K562 (cell line): ENCODE data around the gene KLF17. TPM values are rescaled to one million over a fixed set of nuclear protein-coding genes. Genes with fewer than 3 reads are reported as not detected.

Source experiments
- ATAC-seq: fragments of 200-7000 bp; cut with Tn5 transposase; 3 replicates; pipeline ENCODE4 v1.9.1; 2020; ENCODE audit warnings: moderate library complexity
- BruUV-seq: library from RNA; stranded (reverse); fragments of 400-500 nt; replicated peaks from 2 replicates; lab custom pipeline; 2021; lab: Mats Ljungman, UMichigan
- CTCF ChIA-PET: fragments of 300-600 bp; formaldehyde crosslinking; extraction: SDS; loops from one replicate; lab custom pipeline; 2021; ENCODE audit warnings: low intra/inter-chr PET ratio; lab: Yijun Ruan, JAX
- POLR2A ChIA-PET: fragments of 300-600, 350-650 bp; sonication (Branson Sonifier 250); formaldehyde crosslinking; extraction: SDS; loops from one replicate; lab custom pipeline; 2021; ENCODE audit warnings: antibody characterized with exemption, inconsistent platforms; lab: Yijun Ruan, JAX
- DNase-seq, 4 experiments: peaks; one replicate each; pipeline versions ENCODE4 v3.0.0 to v3.0.0-alpha.2; 2011 to 2018; ENCODE audit warnings: low spot score in 3 of 4, mixed read lengths in 3 of 4; ENCODE audit errors: extremely low read depth in 1 of 4
- FAIRE-seq: peaks from 2 replicates; lab custom pipeline; 2011; peaks lifted over from hg19 to GRCh38; lab: Jason Lieb, UNC
- H2AFZ ChIP-seq: 2 replicates; pipeline ENCODE4 v1.6.0; 2011; ENCODE audit warnings: low read depth, low read length, control low read depth, inconsistent platforms
- H3K27ac ChIP-seq: fragments of 200-600 bp; 3 replicates; pipeline ENCODE4 v1.8.0; 2011; ENCODE audit warnings: low read depth, mild to moderate bottlenecking, control low read depth, inconsistent platforms, low read length, moderate library complexity, mixed read lengths; ENCODE audit errors: extremely low read depth
- H3K27me3 ChIP-seq, 2 experiments: fragments of 300-600 bp in 1 of 2; 2 replicates in 1 of 2; 3 replicates in 1 of 2; pipeline versions ENCODE4 v1.6.0 to v1.8.0; 2011; ENCODE audit warnings: inconsistent platforms in 2 of 2, low read length in 2 of 2, mild to moderate bottlenecking in 1 of 2, mixed read lengths in 1 of 2, moderate library complexity in 1 of 2; ENCODE audit not compliant: control insufficient read depth in 2 of 2, insufficient read depth in 2 of 2
- H3K36me3 ChIP-seq: fragments of 300-600 bp; 3 replicates; pipeline ENCODE4 v1.8.0; 2011; ENCODE audit warnings: mild to moderate bottlenecking, low read length, inconsistent platforms; ENCODE audit not compliant: control insufficient read depth, insufficient read depth
- H3K4me1 ChIP-seq, 2 experiments: fragments of 200-600 bp in 1 of 2; replicated peaks in 1 of 2; 2 replicates in 1 of 2; 3 replicates in 1 of 2; pipeline versions ENCODE4 v1.5.1 to v1.8.0; 2011; ENCODE audit warnings: inconsistent platforms in 2 of 2, low read length in 2 of 2, mild to moderate bottlenecking in 1 of 2, mixed read lengths in 1 of 2, moderate library complexity in 1 of 2; ENCODE audit not compliant: control insufficient read depth in 2 of 2, insufficient read depth in 2 of 2
- H3K4me2 ChIP-seq: 2 replicates; pipeline ENCODE4 v1.6.1; 2011; ENCODE audit warnings: low read length, control low read depth, inconsistent platforms, mixed read lengths; ENCODE audit not compliant: insufficient read depth
- H3K4me3 ChIP-seq: fragments of 200-600 bp; sonication (generic), shearing (Covaris generic); 2 replicates; pipeline ENCODE4 v1.5.1; 2016; ENCODE audit warnings: control low read depth, inconsistent platforms
- H3K79me2 ChIP-seq: fragments of 200-600 bp; 3 replicates; pipeline ENCODE4 v1.8.0; 2011; ENCODE audit warnings: low read length, inconsistent platforms; ENCODE audit not compliant: control insufficient read depth, insufficient read depth
- H3K9ac ChIP-seq, 2 experiments: 2 replicates each; pipeline versions ENCODE4 v1.6.0 to v1.6.1; 2011; ENCODE audit warnings: low read depth in 2 of 2, low read length in 2 of 2, control low read depth in 1 of 2, inconsistent platforms in 1 of 2, mild to moderate bottlenecking in 1 of 2, mixed read lengths in 1 of 2; ENCODE audit not compliant: insufficient read depth in 1 of 2
- H3K9me1 ChIP-seq: one replicate; pipeline ENCODE4 v1.6.0; 2011; ENCODE audit warnings: inconsistent platforms, mild to moderate bottlenecking, low read length, moderate library complexity; ENCODE audit not compliant: control insufficient read depth, insufficient read depth
- H3K9me3 ChIP-seq: replicated peaks from 2 replicates; pipeline ENCODE4 v1.5.1; 2011; ENCODE audit warnings: low read depth, low read length, inconsistent platforms; ENCODE audit not compliant: control insufficient read depth, insufficient read depth
- H4K20me1 ChIP-seq: replicated peaks from 2 replicates; pipeline ENCODE4 v1.6.1; 2011; ENCODE audit warnings: low read length, inconsistent platforms, mixed read lengths; ENCODE audit not compliant: control insufficient read depth, insufficient read depth
- ATF3 ChIP-seq, 2 experiments: fragments of 450-650 bp in 1 of 2; sonication (generic) in 1 of 2; formaldehyde crosslinking in 1 of 2; IDR thresholded peaks in 1 of 2; conservative IDR thresholded peaks in 1 of 2; 2 replicates each; pipeline versions ENCODE4 v1.6.1 to v1.8.1; 2016 to 2023; ENCODE audit warnings: mild to moderate bottlenecking in 2 of 2, moderate library complexity in 2 of 2, inconsistent platforms in 1 of 2, missing genetic modification reagents in 1 of 2
- CHCHD3 ChIP-seq: fragments of 250-450 bp; sonication (Bioruptor Pico); IDR thresholded peaks from 2 replicates; pipeline ENCODE4 v2.1.2; 2022; ENCODE audit warnings: mild to moderate bottlenecking
- CUX1 ChIP-seq: fragments of 200-800 bp; sonication (Bioruptor generic); IDR thresholded peaks from 2 replicates; pipeline ENCODE4 v1.6.1; 2016; ENCODE audit warnings: missing genetic modification characterization, missing compliant biosample characterization
- DLX4 ChIP-seq: fragments of 250-450 bp; sonication (Bioruptor Pico); IDR thresholded peaks from 2 replicates; pipeline ENCODE4 v1.6.1; 2021; ENCODE audit warnings: mild to moderate bottlenecking
- FIP1L1 ChIP-seq: fragments of 200-400 bp; formaldehyde crosslinking; IDR thresholded peaks from 2 replicates; pipeline ENCODE4 v1.6.1; 2018; ENCODE audit warnings: mild to moderate bottlenecking, low read depth, low read length; ENCODE audit not compliant: poor library complexity, severe bottlenecking
- FOXJ3 ChIP-seq: sonication (generic); formaldehyde crosslinking; IDR thresholded peaks from 2 replicates; pipeline ENCODE4 v1.4.0; 2020; ENCODE audit warnings: mild to moderate bottlenecking, missing genetic modification reagents
- NELFE ChIP-seq: IDR thresholded peaks from 2 replicates; pipeline ENCODE4 v1.6.1; 2011; ENCODE audit warnings: mild to moderate bottlenecking; ENCODE audit not compliant: insufficient read depth, insufficient read length
- RBM34 ChIP-seq: fragments of 200-400 bp; formaldehyde crosslinking; IDR thresholded peaks from 2 replicates; pipeline ENCODE4 v1.6.1; 2018; ENCODE audit warnings: low read length, borderline replicate concordance; ENCODE audit not compliant: insufficient read depth
- RCOR1 ChIP-seq, 2 experiments: IDR thresholded peaks; 2 replicates each; pipeline ENCODE4 v1.6.1; 2012; ENCODE audit warnings: low read depth in 2 of 2, low read length in 2 of 2, borderline replicate concordance in 1 of 2, improper control_type of control experiment in 1 of 2
- TEAD2 ChIP-seq: fragments of 450-650 bp; IDR thresholded peaks from 2 replicates; pipeline ENCODE4 v1.6.1; 2016; ENCODE audit warnings: missing genetic modification characterization, control low read depth, missing compliant biosample characterization
- ZNF143 ChIP-seq: sonication (generic); formaldehyde crosslinking; IDR thresholded peaks from 2 replicates; pipeline ENCODE4 v1.9.0; 2022; ENCODE audit warnings: mild to moderate bottlenecking, missing genetic modification reagents
- ZNF197 ChIP-seq: fragments of 200-800 bp; sonication (Bioruptor generic); IDR thresholded peaks from 2 replicates; pipeline ENCODE4 v1.6.1; 2016; ENCODE audit warnings: low read depth, missing genetic modification characterization, missing compliant biosample characterization
- ZNF3 ChIP-seq: fragments of 250-450 bp; sonication (Bioruptor Pico); IDR thresholded peaks from 2 replicates; pipeline ENCODE4 v1.5.0; 2021; ENCODE audit warnings: mild to moderate bottlenecking, moderate library complexity
- in situ Hi-C: fragments of 300-500 bp; cut with MboI; formaldehyde crosslinking; loops from 4 replicates; pipeline ENCODE4 v1.15.0; 2018; ENCODE audit warnings: inconsistent platforms, mixed read lengths
- intact Hi-C: fragments of 100-400 bp; cut with micrococcal nuclease; formaldehyde crosslinking; loops from 2 replicates; pipeline ENCODE4 v1.14.2; 2022
- polyA plus RNA-seq, 8 experiments: library from polyadenylated mRNA; depleted of rRNA in 4 of 8; stranded (reverse) in 5 of 8; unstranded in 3 of 8; fragments of >200 nt; fragmentation: Nextera tagmentation in 2 of 8; fragmentation: Illumina TruSeq in 1 of 8; extraction: Ambion mirVana in 2 of 8; extraction: Trizol in 1 of 8; gene quantifications; 2 replicates each; pipeline versions ENCODE4 v1.2.1 to v1.2.3, GENCODE V29; 2011 to 2014; ENCODE audit warnings: inconsistent platforms in 1 of 8, missing spikeins in 1 of 8
- total RNA-seq, 7 experiments: library from RNA; depleted of rRNA in 6 of 7; stranded (reverse); fragments of >200 nt in 6 of 7; fragmentation: Illumina TruSeq in 2 of 7; extraction: Trizol in 2 of 7; gene quantifications; 2 replicates each; pipeline versions ENCODE4 v1.2.1 to v1.2.3, GENCODE V29; 2011 to 2021; ENCODE audit warnings: low replicate concordance in 1 of 7
- TF ChIP-seq, protein P1 (sequence below): sonication (generic); formaldehyde crosslinking; IDR thresholded peaks from 2 replicates; pipeline ENCODE4 v1.8.1; 2023; ENCODE audit warnings: mild to moderate bottlenecking, missing genetic modification reagents

KLF17 gene
- total and polyA plus RNA-seq, 9 of the 15 experiments (the other 6 are each of a cell fraction or from before 2014, with no cell fraction given) = 0.01 to 0.24 (median 0.13) TPM; not detected in 6

DNA sequence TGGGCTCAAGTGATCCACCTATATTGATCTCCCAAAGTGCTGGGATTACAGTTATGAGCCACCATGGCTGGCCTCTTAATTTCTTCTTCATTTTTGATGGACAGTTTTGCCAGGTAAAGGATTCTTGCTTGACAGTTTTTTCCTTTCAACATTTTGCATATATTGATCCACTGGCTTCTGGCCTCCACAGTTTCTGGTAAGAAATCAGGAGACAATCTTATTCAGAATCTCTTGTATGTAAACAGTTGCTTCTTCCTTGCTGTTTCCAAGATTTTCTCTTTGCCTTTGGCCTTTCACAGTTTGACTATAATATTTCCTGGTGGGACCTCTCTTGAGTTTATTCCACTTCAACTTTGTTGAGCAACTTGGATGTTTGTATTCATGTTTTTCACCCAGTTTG lies 42.9 kb downstream of the KLF17 start:
- H3K4me3 ChIP-seq = no peak overlapping the region
- ATAC-seq (no peak), FAIRE-seq (no peak), DNase-seq (no peak)
- peaks cover 2 to 9% of the 10 kb centered on the region in 2 experiments; a peak in 4 of 5 replicates for H3K27me3 ChIP-seq
- in situ Hi-C loops = no loop called here
- no peaks in the 10 kb centered on the region; the same call in 1 of the 2 replicates for H3K9me3 ChIP-seq
- no peak overlapping the region for H3K9ac ChIP-seq
- intact Hi-C loops = no loop called here
- CTCF ChIA-PET = interaction anchor here (0.6 kb wide), 1 partner anchor 836 kb away, joined by 3 read pairs; no protein-coding TSS in a partner anchor
- no peaks in the 10 kb centered on the region for H3K9me1 ChIP-seq
- no peaks in the 10 kb centered on the region for H3K79me2 ChIP-seq
- H3K36me3 ChIP-seq = no peaks in the 10 kb centered on the region
- H4K20me1 ChIP-seq = no peaks in the 10 kb centered on the region
- no peak overlapping the region for H3K4me2 ChIP-seq
- no peak overlapping the region for H2AFZ ChIP-seq
- H3K27ac ChIP-seq = no peak overlapping the region
- BruUV-seq = no TSS peak
- POLR2A ChIA-PET = no interaction called here
- no peaks in the 10 kb centered on the region; a peak in 1 of 5 replicates for H3K4me1 ChIP-seq
- TF ChIP-seq ZNF197 (CRISPR knock-in tag) (no peak), FIP1L1 (no peak), TEAD2 (no peak), ATF3 (IDR thresholded peaks at IDR 0.05) (no peak), ATF3 (CRISPR knock-in tag; conservative IDR thresholded peaks at IDR 0.05) (no peak), DLX4 (CRISPR knock-in tag) (no peak), RCOR1 (IDR thresholded peaks at IDR 0.05; ENCODE audit: borderline replicate concordance in 1 of 2, low read depth in 2 of 2, low read length in 2 of 2) (no peak), CHCHD3 (CRISPR knock-in tag) (no peak), ZNF3 (CRISPR knock-in tag) (no peak), ZNF143 (no peak), NELFE (no peak), CUX1 (CRISPR knock-in tag) (no peak), FOXJ3 (CRISPR knock-in tag) (no peak), RBM34 (no peak)
- TF ChIP-seq, protein P1, sequence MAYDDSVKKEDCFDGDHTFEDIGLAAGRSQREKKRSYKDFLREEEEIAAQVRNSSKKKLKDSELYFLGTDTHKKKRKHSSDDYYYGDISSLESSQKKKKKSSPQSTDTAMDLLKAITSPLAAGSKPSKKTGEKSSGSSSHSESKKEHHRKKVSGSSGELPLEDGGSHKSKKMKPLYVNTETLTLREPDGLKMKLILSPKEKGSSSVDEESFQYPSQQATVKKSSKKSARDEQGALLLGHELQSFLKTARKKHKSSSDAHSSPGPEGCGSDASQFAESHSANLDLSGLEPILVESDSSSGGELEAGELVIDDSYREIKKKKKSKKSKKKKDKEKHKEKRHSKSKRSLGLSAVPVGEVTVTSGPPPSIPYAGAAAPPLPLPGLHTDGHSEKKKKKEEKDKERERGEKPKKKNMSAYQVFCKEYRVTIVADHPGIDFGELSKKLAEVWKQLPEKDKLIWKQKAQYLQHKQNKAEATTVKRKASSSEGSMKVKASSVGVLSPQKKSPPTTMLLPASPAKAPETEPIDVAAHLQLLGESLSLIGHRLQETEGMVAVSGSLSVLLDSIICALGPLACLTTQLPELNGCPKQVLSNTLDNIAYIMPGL (CRISPR knock-in tag) = no peak
